22Rv1 (cell line): ENCODE data around the gene COX7A1.

Experiments
- ZFX ChIP-seq: fragments of 450-650 bp; IDR thresholded peaks from 2 replicates; pipeline ENCODE4 v1.6.1; 2017; ENCODE audit warnings: antibody characterized with exemption, borderline replicate concordance
- TF ChIP-seq, protein P1 (sequence below): fragments of 450-650 bp; IDR thresholded peaks from 2 replicates; pipeline ENCODE4 v1.5.1; 2017; ENCODE audit warnings: mild to moderate bottlenecking

DNA sequence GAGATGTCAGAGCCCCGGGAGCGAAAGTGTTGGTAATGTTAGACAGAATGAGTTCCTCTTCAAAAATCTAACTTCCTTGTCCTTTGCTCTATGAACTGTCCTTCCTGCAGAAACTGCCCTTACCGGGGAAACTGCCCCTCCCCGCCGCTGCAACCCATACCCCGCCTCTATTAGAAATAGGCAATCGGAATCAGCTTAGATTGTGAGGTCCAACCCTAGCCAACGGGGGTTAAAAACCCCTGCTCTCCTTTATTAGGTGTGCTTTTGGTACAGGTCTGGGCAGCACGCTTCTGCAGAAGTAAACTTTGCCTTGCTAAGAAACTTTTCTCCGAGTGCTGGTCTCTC lies 23.9 kb downstream of the COX7A1 start:
- TF ChIP-seq, protein P1, sequence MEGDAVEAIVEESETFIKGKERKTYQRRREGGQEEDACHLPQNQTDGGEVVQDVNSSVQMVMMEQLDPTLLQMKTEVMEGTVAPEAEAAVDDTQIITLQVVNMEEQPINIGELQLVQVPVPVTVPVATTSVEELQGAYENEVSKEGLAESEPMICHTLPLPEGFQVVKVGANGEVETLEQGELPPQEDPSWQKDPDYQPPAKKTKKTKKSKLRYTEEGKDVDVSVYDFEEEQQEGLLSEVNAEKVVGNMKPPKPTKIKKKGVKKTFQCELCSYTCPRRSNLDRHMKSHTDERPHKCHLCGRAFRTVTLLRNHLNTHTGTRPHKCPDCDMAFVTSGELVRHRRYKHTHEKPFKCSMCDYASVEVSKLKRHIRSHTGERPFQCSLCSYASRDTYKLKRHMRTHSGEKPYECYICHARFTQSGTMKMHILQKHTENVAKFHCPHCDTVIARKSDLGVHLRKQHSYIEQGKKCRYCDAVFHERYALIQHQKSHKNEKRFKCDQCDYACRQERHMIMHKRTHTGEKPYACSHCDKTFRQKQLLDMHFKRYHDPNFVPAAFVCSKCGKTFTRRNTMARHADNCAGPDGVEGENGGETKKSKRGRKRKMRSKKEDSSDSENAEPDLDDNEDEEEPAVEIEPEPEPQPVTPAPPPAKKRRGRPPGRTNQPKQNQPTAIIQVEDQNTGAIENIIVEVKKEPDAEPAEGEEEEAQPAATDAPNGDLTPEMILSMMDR, result no peak
- TF ChIP-seq ZFX, result no peak
